ENCODE results near the gene HERC2.

DNA sequence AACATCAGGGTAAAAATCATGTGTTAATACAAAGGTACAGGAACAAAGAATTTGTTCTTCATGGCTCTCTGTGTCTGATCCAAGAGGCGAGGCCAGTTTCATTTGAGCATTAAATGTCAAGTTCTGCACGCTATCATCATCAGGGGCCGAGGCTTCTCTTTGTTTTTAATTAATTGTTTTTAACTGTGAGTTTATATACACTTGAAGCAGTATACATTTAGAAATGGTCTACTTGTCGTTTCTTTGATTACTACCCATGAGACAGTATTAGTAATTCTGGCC, 201.7 kb downstream of the HERC2 start:
- TF ChIP-seq, protein P1, sequence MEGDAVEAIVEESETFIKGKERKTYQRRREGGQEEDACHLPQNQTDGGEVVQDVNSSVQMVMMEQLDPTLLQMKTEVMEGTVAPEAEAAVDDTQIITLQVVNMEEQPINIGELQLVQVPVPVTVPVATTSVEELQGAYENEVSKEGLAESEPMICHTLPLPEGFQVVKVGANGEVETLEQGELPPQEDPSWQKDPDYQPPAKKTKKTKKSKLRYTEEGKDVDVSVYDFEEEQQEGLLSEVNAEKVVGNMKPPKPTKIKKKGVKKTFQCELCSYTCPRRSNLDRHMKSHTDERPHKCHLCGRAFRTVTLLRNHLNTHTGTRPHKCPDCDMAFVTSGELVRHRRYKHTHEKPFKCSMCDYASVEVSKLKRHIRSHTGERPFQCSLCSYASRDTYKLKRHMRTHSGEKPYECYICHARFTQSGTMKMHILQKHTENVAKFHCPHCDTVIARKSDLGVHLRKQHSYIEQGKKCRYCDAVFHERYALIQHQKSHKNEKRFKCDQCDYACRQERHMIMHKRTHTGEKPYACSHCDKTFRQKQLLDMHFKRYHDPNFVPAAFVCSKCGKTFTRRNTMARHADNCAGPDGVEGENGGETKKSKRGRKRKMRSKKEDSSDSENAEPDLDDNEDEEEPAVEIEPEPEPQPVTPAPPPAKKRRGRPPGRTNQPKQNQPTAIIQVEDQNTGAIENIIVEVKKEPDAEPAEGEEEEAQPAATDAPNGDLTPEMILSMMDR (IDR thresholded peaks at IDR 0.05; ENCODE audit: low read depth, low read length, missing input control): no peak
- TF ChIP-seq, protein P2, sequence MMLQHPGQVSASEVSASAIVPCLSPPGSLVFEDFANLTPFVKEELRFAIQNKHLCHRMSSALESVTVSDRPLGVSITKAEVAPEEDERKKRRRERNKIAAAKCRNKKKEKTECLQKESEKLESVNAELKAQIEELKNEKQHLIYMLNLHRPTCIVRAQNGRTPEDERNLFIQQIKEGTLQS (IDR thresholded peaks at IDR 0.05): no peak
- TF ChIP-seq FOXA1 (IDR thresholded peaks at IDR 0.05) (no peak), YY1 (IDR thresholded peaks at IDR 0.05) (no peak)
